Keratinocyte (primary cell): ENCODE results near the gene PDCD5. TPM values are rescaled to one million over a fixed set of nuclear protein-coding genes. Genes with fewer than 3 reads are reported as not detected.

ENCODE experiments used
- DNase-seq: peaks from one replicate; pipeline ENCODE4 v3.0.0-alpha.2; 2011; ENCODE audit warnings: low read depth, missing footprints, low spot score
- FAIRE-seq: peaks from 2 replicates; lab custom pipeline; 2011; peaks lifted over from hg19 to GRCh38; lab: Jason Lieb, UNC
- H2AFZ ChIP-seq: 2 replicates; pipeline ENCODE4 v1.6.0; 2012; ENCODE audit warnings: low read length, control low read depth, inconsistent platforms; ENCODE audit not compliant: control insufficient read depth
- H3K27ac ChIP-seq: 2 replicates; pipeline ENCODE4 v1.5.1; 2011; ENCODE audit warnings: low read length; ENCODE audit not compliant: control insufficient read depth, insufficient read depth
- H3K27me3 ChIP-seq: 3 replicates; pipeline ENCODE4 v1.6.0; 2011; ENCODE audit warnings: low read length; ENCODE audit not compliant: control insufficient read depth, insufficient read depth; ENCODE audit errors: extremely low read depth
- H3K36me3 ChIP-seq, 2 experiments: 2 replicates in 1 of 2; 3 replicates in 1 of 2; pipeline ENCODE4 v1.5.1; 2011; ENCODE audit warnings: low read length in 2 of 2, mild to moderate bottlenecking in 1 of 2; ENCODE audit not compliant: control insufficient read depth in 2 of 2, insufficient read depth in 2 of 2; ENCODE audit errors: extremely low read depth in 1 of 2
- H3K4me1 ChIP-seq: 3 replicates; pipeline ENCODE4 v1.5.1; 2011; ENCODE audit warnings: low read length; ENCODE audit not compliant: control insufficient read depth, insufficient read depth; ENCODE audit errors: extremely low read depth
- H3K4me2 ChIP-seq: 3 replicates; pipeline ENCODE4 v1.6.0; 2011; ENCODE audit warnings: low read depth, low read length; ENCODE audit not compliant: control insufficient read depth, insufficient read depth; ENCODE audit errors: extremely low read depth
- H3K4me3 ChIP-seq, 3 experiments: fragments of 200-600 bp in 1 of 3; sonication (generic) in 1 of 3; 2 replicates in 2 of 3; 3 replicates in 1 of 3; pipeline ENCODE4 v1.5.1; 2011 to 2016; ENCODE audit warnings: low read length in 3 of 3, mild to moderate bottlenecking in 3 of 3, control low read depth in 2 of 3, inconsistent platforms in 1 of 3, low read depth in 1 of 3, mixed read lengths in 1 of 3, mixed run types in 1 of 3, moderate library complexity in 1 of 3; ENCODE audit not compliant: control insufficient read depth in 2 of 3, insufficient read depth in 2 of 3; ENCODE audit errors: extremely low read depth in 1 of 3
- H3K79me2 ChIP-seq: 2 replicates; pipeline ENCODE4 v1.6.0; 2012; ENCODE audit warnings: low read length; ENCODE audit not compliant: control insufficient read depth, insufficient read depth
- H3K9ac ChIP-seq: 3 replicates; pipeline ENCODE4 v1.6.0; 2011; ENCODE audit warnings: low read length; ENCODE audit not compliant: control insufficient read depth, insufficient read depth; ENCODE audit errors: extremely low read depth
- H3K9me1 ChIP-seq: 3 replicates; pipeline ENCODE4 v1.6.0; 2011; ENCODE audit warnings: low read length; ENCODE audit not compliant: control insufficient read depth, insufficient read depth; ENCODE audit errors: extremely low read depth
- H3K9me3 ChIP-seq: 2 replicates; pipeline ENCODE4 v1.5.1; 2012; ENCODE audit warnings: low read depth, low read length; ENCODE audit not compliant: control insufficient read depth
- H4K20me1 ChIP-seq: 3 replicates; pipeline ENCODE4 v1.6.0; 2011; ENCODE audit warnings: low read length; ENCODE audit not compliant: control insufficient read depth, insufficient read depth; ENCODE audit errors: extremely low read depth
- EZH2 ChIP-seq: IDR thresholded peaks from one replicate; pipeline ENCODE4 v1.6.1; 2012; ENCODE audit warnings: inconsistent platforms, mild to moderate bottlenecking, low read length, moderate library complexity
- dilution Hi-C: fragments of 300-500 bp; cut with MboI; formaldehyde crosslinking; loops from one replicate; pipeline ENCODE4 v1.7.0; 2020; ENCODE audit warnings: low sequenced_read_pairs; ENCODE audit not compliant: extremely low pct_ligation_motif_present
- polyA plus RNA-seq, 5 experiments: library from polyadenylated mRNA; depleted of rRNA in 3 of 5; stranded (reverse) in 3 of 5; stranded (forward) in 1 of 5; unstranded in 1 of 5; fragments of >200 nt; gene quantifications; 1 replicate in 1 of 5; 2 replicates in 3 of 5; 3 replicates in 1 of 5; pipeline versions ENCODE4 v1.2.1 to v1.2.3, GENCODE V29; 2011 to 2012; ENCODE audit warnings: missing spikeins in 2 of 5, low read depth in 1 of 5, low replicate concordance in 1 of 5
- TF ChIP-seq, protein P1 (sequence below), 3 experiments: IDR thresholded peaks in 1 of 3; conservative IDR thresholded peaks in 1 of 3; optimal IDR thresholded peaks in 1 of 3; 2 replicates in 2 of 3; 3 replicates in 1 of 3; pipeline versions ENCODE3 to v1.5.1; 2011; ENCODE audit warnings: low read length in 3 of 3, mild to moderate bottlenecking in 3 of 3, moderate library complexity in 2 of 3, control low read depth in 1 of 3, inconsistent platforms in 1 of 3; ENCODE audit not compliant: insufficient read depth in 2 of 3; ENCODE audit errors: extremely low read depth in 1 of 3

PDCD5 gene
- polyA plus RNA-seq, 1 donor (not counting 4 experiments of a cell fraction or from before 2014, with no cell fraction given) = 177 TPM

DNA sequence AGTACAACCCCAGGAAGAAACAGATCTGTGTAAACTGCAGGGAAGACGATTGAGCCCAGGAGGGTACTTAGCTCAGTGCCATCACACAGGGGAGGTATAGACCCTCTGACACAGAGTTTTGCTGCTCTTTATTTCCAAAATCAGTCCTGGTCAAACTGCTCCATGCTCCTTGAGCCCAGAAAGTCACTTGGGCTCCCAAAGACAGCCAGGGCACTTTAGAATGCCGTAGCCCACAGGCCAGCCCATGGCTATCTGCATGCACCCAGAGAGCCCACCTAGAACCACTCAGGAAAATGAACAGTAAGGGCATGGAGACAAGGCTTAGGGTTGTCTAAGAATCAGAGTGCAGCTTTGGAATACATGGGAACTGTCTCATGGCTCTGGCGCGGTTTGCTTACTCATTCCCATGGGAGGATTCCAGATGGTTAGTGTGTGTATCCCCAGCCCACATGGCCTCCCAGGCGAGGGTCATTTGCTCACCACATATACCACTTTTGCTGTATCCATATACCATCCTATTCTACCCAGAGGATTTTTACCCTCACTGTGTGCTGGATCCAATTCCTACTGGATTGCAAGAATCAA lies 14.7 kb upstream of the PDCD5 start:
- Histone ChIP-seq H3K9me1 (no peaks in the 10 kb centered on the region), H3K27ac (no peak overlapping the region), H3K4me3 (no peak overlapping the region), H3K4me2 (no peak overlapping the region), H3K4me1 (no peaks in the 10 kb centered on the region), H2AFZ (no peak overlapping the region), H3K79me2 (no peaks in the 10 kb centered on the region), H3K9me3 (no peaks in the 10 kb centered on the region), H3K9ac (no peak overlapping the region), H3K27me3 (no peaks in the 10 kb centered on the region), H4K20me1 (no peaks in the 10 kb centered on the region), H3K36me3 (no peaks in the 10 kb centered on the region)
- TF ChIP-seq, protein P1, sequence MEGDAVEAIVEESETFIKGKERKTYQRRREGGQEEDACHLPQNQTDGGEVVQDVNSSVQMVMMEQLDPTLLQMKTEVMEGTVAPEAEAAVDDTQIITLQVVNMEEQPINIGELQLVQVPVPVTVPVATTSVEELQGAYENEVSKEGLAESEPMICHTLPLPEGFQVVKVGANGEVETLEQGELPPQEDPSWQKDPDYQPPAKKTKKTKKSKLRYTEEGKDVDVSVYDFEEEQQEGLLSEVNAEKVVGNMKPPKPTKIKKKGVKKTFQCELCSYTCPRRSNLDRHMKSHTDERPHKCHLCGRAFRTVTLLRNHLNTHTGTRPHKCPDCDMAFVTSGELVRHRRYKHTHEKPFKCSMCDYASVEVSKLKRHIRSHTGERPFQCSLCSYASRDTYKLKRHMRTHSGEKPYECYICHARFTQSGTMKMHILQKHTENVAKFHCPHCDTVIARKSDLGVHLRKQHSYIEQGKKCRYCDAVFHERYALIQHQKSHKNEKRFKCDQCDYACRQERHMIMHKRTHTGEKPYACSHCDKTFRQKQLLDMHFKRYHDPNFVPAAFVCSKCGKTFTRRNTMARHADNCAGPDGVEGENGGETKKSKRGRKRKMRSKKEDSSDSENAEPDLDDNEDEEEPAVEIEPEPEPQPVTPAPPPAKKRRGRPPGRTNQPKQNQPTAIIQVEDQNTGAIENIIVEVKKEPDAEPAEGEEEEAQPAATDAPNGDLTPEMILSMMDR (optimal IDR thresholded peaks at IDR 0.05 in 1 of 3, IDR thresholded peaks at IDR 0.05 in 1 of 3, conservative IDR thresholded peaks at IDR 0.05 in 1 of 3; ENCODE audit: extremely low read depth in 1 of 3, insufficient read depth in 2 of 3, low read length in 3 of 3) = no peak
- no peak for TF ChIP-seq EZH2
- DNase-seq (no peak), FAIRE-seq (no peak)
- dilution Hi-C loops = no loop called here

DNA sequence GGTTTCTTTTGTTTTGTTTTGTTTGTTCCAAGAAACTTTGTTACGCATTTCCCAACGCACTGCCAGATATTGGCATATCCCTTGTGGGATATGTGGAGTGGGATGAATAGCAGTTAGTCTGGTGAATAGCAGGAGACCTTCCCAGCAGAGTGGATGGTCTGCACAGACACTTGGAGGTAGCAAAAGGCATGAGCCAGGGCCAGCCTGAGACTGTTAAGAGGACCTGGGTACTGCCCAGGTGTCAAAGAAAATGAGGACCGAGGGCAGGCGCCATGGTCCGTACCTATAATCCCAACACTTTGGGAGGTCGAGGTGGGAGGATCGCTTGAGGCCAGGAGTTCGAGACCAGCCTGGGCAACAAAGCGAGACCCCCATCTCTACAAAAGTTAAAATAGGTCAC lies 13.5 kb upstream of the PDCD5 start:
- H2AFZ ChIP-seq = no peak overlapping the region
- no peaks in the 10 kb centered on the region for H3K9me1 ChIP-seq
- H3K4me3 ChIP-seq = no peak overlapping the region
- H3K27me3 ChIP-seq = no peaks in the 10 kb centered on the region
- H3K27ac ChIP-seq = no peak overlapping the region
- TF ChIP-seq, protein P1 (optimal IDR thresholded peaks at IDR 0.05 in 1 of 3, IDR thresholded peaks at IDR 0.05 in 1 of 3, conservative IDR thresholded peaks at IDR 0.05 in 1 of 3; ENCODE audit: extremely low read depth in 1 of 3, insufficient read depth in 2 of 3, low read length in 3 of 3) = no peak
- no peak for TF ChIP-seq EZH2
- H3K9me3 ChIP-seq = no peaks in the 10 kb centered on the region
- no peak for FAIRE-seq
- dilution Hi-C loops = no loop called here
- no peaks in the 10 kb centered on the region for H4K20me1 ChIP-seq
- H3K9ac ChIP-seq = no peak overlapping the region
- H3K36me3 ChIP-seq = no peaks in the 10 kb centered on the region
- no peaks in the 10 kb centered on the region for H3K79me2 ChIP-seq
- DNase-seq = no peak
- H3K4me1 ChIP-seq = no peaks in the 10 kb centered on the region
- no peak overlapping the region for H3K4me2 ChIP-seq
